A549 treated with Mapracorat at 1 μM for 4 hours (cell line): ENCODE results near the gene PTGES3L. TPM values are rescaled to one million over a fixed set of nuclear protein-coding genes. Genes with fewer than 3 reads are reported as not detected.

Experiments
- total RNA-seq: library from RNA; stranded (reverse); fragments of 200-300 nt; extraction: Qiagen RNA extraction; gene quantifications from 5 replicates; pipeline ENCODE4 v1.2.3, GENCODE V29; 2022

PTGES3L gene
- total RNA-seq: 0.45 to 1.3 TPM (median 1.1 TPM) in 5 replicates

GRCh38 chr17:42979511-42980273 is at the start of gene PTGES3L:
TSS of gene PTGES3L (minus strand) at chr17:42980080. CDS start at chr17:42980053, 27 bp downstream.

GRCh38 chr17:43024407-43025289 is 44.8 kb upstream of the PTGES3L start, which contains the start of gene RND2:
TSS of gene RND2 (plus strand) at chr17:43025231. CDS start at chr17:43025348, 117 bp downstream.

DNA sequence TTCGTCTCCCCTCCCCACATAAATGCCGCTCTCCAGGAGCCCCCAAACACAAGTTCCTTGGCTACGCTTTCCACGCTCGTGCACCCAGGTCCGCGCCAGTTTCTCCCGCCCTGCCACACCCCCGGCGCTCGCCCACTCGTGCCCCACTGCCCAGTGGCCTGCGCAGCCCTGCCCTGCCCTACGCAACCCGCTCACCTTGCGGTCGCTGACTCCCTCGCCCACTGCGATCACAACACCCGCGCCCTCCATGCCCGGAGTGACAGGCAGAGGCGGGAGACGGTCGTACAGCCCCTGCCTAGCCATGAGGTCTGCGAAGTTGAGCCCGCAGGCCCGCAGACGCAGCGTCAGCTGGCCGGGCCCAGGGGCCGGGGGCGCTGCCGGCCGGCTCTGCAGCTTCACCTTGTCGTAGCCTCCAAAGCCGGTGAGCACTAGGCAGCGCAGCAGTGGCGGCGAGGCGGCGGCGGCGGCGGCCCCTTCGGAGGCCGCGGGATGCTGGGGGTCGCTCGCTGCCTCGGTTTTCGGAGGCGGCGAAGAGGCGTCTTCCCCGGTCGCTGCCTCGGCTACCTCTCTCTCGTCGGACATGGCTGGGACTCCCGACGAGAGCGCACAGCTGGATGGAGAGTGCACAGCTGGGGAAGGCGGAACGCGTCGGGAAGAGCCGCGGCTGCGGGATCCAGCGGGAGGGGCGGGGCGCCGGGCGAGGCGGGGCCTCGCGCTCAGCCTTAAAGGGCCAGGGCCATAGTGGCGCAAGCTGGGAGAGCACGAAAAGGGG is 42.0 kb upstream of the PTGES3L start, which contains the start of gene VAT1:
TSS of gene VAT1 (minus strand) at position 645 of the 772 bp plus-strand sequence. CDS start at position 582, 63 bp downstream.

DNA sequence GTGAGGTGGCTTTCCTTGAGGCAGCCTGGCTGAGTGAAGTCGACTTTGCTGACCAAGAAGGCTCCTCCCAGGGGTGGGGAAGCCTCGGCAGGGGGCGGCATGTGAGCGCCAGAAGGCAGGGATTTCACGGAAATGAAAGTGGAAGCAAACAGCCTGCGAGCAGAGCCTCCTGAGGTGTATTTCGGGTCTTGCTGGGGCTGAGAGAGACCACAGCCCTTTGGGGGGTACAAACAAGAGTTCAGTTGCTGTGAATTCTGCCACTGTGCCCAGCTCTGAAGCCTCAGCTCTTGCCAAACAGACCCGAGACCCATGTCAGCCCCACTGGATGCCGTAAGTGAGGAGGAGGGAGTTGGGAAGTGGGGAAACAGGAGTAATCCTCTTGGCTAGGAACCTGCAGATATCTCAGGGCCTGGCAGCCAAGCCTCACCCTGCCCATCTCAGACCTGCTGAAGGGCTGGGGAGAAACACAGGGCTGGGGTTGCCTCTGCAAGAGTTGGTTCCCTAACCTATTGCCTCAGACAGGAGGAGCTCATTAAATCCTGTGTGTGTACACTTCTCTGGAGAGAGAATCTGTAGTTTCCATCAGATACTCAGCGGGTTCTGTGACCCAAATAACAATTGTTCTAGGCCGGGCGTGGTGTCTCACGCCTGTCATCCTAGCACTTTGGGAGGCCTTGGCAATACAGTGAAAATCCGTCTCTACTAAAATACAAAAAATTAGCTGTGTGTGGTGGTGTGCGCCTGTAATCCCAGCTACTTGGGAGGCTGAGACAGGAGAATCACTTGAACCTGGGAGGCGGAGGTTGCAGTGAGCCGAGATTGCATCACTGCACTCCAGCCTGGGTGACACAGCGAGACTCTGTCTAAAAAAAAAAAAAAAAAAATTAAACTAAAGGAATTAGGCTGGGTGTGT is 27.0 kb upstream of the PTGES3L start, which contains the start of gene IFI35:
TSS of gene IFI35 (plus strand) at position 146 of the 913 bp plus-strand sequence. CDS start at position 310, 164 bp downstream.

GRCh38 chr17:42997984-42998938 is 18.4 kb upstream of the PTGES3L start, which contains the start of gene RPL27:
TSS of gene RPL27 (plus strand) at chr17:42998419. CDS start at chr17:42998751, 332 bp downstream.

GRCh38 chr17:42980274-42980765 is 440 bp upstream of the PTGES3L start, which contains the start of gene RUNDC1:
TSS of gene RUNDC1 (plus strand) at chr17:42980565. CDS start at chr17:42980577, 12 bp downstream.

DNA sequence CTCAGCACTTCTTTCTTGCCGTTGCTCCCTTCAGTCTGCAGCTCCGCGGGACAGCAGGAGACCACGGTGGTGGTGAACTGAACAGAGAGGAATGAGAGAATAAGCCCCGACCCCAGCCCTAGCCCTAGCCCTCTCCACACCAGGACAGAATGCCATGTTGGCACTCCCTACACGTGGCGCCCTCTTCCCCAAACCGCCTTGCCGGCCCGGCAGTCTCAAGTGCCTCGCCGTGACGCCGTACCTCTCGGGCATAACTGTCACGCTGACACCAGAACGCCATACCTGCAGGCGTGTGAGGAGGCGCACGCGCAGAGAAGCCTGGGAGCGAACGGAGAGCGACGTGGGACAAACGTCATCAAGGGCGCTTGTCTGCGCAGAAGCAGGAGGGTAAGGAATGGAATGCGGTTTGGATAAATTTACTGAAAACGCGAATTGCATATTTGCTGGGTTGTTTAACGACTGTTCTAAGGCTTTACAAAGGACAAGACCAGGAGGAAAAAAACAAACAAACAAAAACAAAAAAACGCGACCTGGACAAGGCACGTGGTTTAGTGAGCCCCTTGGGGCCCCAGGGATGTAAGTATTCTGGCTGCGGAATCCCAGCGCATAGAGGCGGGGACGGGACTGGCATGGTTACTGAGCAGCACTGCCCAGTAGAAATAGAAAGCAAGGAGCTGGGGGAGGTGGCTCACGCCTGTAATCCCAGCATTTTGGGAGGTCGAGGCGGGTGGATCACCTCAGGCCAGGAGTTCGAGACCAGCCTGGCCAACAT is 15.5 kb downstream of the PTGES3L start, which contains the start of gene AARSD1:
TSS of gene AARSD1 (minus strand) at position 294 of the 772 bp plus-strand sequence. CDS start at position 280, 14 bp downstream.

Other genes starting within 250 kb of the PTGES3L start
- gene EZH1, start 235.0 kb downstream of the PTGES3L start, total RNA-seq: 9.6 to 11.7 TPM (median 10.4 TPM) in 5 replicates
- 0.63 to 1.7 TPM (median 0.90 TPM) in 5 replicates for gene RAMP2, start 218.9 kb downstream of the PTGES3L start, total RNA-seq
- gene VPS25, start 206.6 kb downstream of the PTGES3L start, total RNA-seq: 119 to 142 TPM (median 124 TPM) in 5 replicates
- gene WNK4, start 199.5 kb downstream of the PTGES3L start, total RNA-seq: 1.1 to 1.8 TPM (median 1.3 TPM) in 5 replicates
- 120 to 140 TPM (median 127 TPM) in 5 replicates for gene COA3, start 181.4 kb downstream of the PTGES3L start, total RNA-seq
- 0.10 TPM in 1 of 5 replicates, not detected in the others for gene CNTD1, start 181.2 kb downstream of the PTGES3L start, total RNA-seq
- gene BECN1, start 155.8 kb downstream of the PTGES3L start, total RNA-seq: 76.5 to 95.0 TPM (median 81.2 TPM) in 5 replicates
- gene PSME3, start 146.7 kb downstream of the PTGES3L start, total RNA-seq: 226 to 265 TPM (median 232 TPM) in 5 replicates
- 1.7 to 2.7 TPM (median 1.8 TPM) in 5 replicates for gene AOC2, start 135.5 kb downstream of the PTGES3L start, total RNA-seq
- gene AOC3, start 128.9 kb downstream of the PTGES3L start, total RNA-seq: 1.1 to 2.0 TPM (median 1.4 TPM) in 5 replicates
- gene G6PC1, start 79.3 kb downstream of the PTGES3L start, total RNA-seq: not detected in 5 replicates
- 54.2 to 63.4 TPM (median 55.0 TPM) in 5 replicates for gene AARSD1, start 15.6 kb downstream of the PTGES3L start, total RNA-seq
- gene RUNDC1, start 485 bp upstream of the PTGES3L start, total RNA-seq: 18.3 to 23.4 TPM (median 21.1 TPM) in 5 replicates
- gene RPL27, start 18.3 kb upstream of the PTGES3L start, total RNA-seq: 2,842 to 4,004 TPM (median 3,048 TPM) in 5 replicates
- 18.7 to 21.2 TPM (median 18.8 TPM) in 5 replicates for gene IFI35, start 26.7 kb upstream of the PTGES3L start, total RNA-seq
- 205 to 250 TPM (median 230 TPM) in 5 replicates for gene VAT1, start 42.3 kb upstream of the PTGES3L start, total RNA-seq
- 0.11 to 0.19 TPM (median 0.16 TPM) in 5 replicates for gene RND2, start 45.2 kb upstream of the PTGES3L start, total RNA-seq
- 19.7 to 25.4 TPM (median 24.1 TPM) in 5 replicates for gene BRCA1, start 145.3 kb upstream of the PTGES3L start, total RNA-seq
- 31.4 to 41.4 TPM (median 40.8 TPM) in 5 replicates for gene NBR1, start 191.1 kb upstream of the PTGES3L start, total RNA-seq
- gene TMEM106A, start 231.8 kb upstream of the PTGES3L start, total RNA-seq: 0.75 to 1.6 TPM (median 1.1 TPM) in 5 replicates
- not detected in 5 replicates for gene CCDC200, start 248.5 kb upstream of the PTGES3L start, total RNA-seq